GM21576 (cell line): ENCODE measurements around the gene MIER2.

Experiments
- ATAC-seq: cut with Tn5 transposase; IDR thresholded peaks from one replicate; pipeline ENCODE4 v1.9.1; 2021; ENCODE audit warnings: mild to moderate bottlenecking, moderate library complexity; ENCODE audit not compliant: unreplicated experiment

Gene MIER2

GRCh38 chr19:310781-311496 is 33.7 kb downstream of the MIER2 start:
- ATAC-seq, result no peak

- ATAC-seq, result no peak
Observed at GRCh38 chr19:310141-310651, 34.4 kb downstream of the MIER2 start.

GRCh38 chr19:309206-309565 is 35.4 kb downstream of the MIER2 start:
- no peak for ATAC-seq

GRCh38 chr19:308471-309205 is 36.0 kb downstream of the MIER2 start:
- ATAC-seq, result no peak

- no peak for ATAC-seq
Observed at GRCh38 chr19:307793-308420, 36.7 kb downstream of the MIER2 start.

DNA sequence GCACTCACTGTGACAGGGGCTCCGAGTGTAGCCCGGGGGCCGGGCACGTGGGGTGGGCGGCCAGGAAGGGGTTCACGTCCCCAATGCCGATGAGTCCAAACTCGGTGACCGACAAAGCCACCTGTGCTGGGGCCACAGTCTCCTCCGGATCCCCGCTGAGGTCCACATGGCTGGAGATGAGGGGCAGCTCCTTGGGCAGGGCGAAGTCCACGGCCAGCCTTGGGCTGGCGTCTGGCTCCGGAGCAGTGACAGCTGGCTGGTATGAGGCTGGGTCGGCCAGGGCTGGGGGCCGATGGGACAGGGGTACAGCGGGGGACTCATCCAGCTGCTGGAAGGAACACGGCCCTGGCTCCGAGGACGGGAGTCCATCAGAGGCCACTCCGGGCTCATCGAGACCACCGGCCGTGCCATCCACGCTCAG is 37.5 kb downstream of the MIER2 start:
- no peak for ATAC-seq

- ATAC-seq, result no peak
Observed at GRCh38 chr19:306151-306900, 38.3 kb downstream of the MIER2 start.

GRCh38 chr19:305240-306150 is 39.1 kb downstream of the MIER2 start:
- ATAC-seq, result no peak

DNA sequence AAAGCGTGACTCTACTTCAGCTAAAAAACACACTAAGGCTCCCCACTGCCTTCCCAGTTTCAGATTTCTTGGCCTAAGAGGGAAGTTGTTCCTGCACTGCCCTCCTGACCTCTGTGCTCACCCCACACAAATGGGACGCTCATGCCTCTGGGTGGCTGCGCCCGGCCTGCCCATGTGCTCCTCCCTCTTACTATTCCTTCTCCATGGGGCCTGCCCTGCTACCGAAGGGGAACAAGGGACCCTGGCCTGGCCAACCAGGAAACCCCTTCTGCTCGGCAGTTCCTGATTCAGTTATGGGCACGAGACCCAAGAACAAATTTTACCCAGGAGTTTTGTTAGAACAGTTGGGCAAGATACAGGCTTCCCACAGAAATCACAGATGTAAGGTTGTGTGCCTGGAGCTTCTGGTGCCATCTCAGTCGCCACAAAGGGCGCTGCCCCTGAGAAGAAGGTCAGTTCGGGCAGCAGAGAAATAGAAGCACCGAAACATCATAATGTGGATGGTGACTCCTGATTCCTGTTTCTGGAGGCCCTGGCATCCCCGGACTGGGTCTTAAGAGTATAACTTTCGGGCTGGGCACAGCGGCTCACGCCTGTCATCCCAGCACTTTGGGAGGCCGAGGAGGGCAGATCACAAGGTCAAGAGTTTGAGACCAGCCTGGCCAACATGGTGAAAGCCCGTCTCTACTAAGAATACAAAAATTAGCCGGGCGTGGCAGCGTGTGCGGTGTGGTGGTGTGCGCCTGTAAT is 47.9 kb downstream of the MIER2 start:
- no peak for ATAC-seq

- no peak for ATAC-seq
Observed at GRCh38 chr19:295687-296370, 48.8 kb downstream of the MIER2 start.

- ATAC-seq, result no peak
Observed at GRCh38 chr19:294946-295686, 49.5 kb downstream of the MIER2 start.

GRCh38 chr19:294341-294945 is 50.2 kb downstream of the MIER2 start:
- ATAC-seq, result no peak

- no peak for ATAC-seq
Observed at GRCh38 chr19:293436-294110, 51.0 kb downstream of the MIER2 start.

- ATAC-seq, result no peak
Observed at GRCh38 chr19:292951-293350, 51.6 kb downstream of the MIER2 start.

DNA sequence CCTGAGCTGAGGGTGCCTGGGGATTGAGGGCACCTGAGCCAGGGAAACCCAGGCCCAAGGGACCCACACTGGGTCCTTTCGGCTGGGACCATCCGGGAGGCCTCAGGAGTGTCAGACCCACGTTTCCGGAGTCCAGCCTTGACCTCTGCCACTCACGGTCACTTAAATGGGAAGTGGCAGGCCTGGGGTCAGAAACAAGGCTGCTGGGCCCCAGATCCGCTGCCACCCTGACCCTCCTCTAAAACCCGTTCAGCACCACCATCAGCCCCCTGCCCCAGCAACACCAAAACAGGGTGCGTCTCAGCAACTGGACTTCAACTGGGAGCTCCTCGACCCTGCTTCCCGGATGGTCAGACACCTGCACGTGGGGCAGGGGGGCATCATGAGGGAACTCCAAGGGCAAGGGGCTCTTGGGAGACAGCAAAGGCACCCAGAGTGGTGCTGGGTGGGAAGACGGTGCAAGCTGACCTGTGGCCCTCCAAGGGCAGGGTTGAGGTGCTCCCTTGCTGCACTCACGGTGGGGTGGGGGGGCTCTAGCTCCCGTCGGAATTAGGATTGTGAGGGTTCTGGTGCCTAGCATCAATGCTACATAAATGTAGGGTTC is 52.2 kb downstream of the MIER2 start:
- ATAC-seq, result no peak

- ATAC-seq, result no peak
Observed at GRCh38 chr19:291561-292280, 52.9 kb downstream of the MIER2 start.
